Measurements from ENCODE around the gene ATP5F1D. TPM values are rescaled to one million over a fixed set of nuclear protein-coding genes. Genes with fewer than 3 reads are reported as not detected.
A peak's percentile ranks its signal among the peaks of the same experiment; 100 is the strongest.

The ATP5F1D gene
- total and polyA plus RNA-seq, 2 of the 13 experiments (the other 11 are each of a cell fraction or from before 2014, with no cell fraction given) = 39.4 to 78.7 TPM

DNA sequence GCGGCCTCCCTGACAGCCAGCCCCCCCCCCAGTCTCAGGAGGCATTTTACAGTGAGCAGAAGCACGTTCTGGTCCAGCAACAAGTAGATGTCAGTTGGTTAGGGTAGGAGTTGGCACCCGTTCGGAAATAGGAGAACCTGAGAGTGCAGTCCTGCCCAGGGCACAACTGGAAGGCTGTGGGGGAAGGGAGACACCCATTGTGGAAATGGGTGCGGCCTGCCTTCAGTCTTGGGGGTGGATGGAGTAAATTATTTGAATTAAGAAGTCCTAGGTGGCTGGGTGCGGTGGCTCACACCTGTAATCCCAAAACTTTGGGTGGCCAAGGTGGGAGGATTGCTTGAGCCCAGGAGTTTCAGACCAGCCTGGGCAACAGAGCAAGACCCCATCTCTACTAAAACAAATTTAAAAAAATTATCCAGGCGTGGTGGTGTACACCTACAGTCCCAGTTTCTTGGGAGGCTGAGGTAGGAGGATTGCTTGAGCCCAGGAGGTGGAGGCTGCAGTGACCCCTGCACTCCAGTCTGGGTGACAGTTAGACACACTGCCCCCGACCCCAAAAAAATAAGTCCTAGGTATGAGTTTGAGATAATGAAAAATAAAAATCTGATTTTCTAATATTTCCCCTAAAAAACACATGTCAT, 28.8 kb downstream of the ATP5F1D start (continued):
- TF ChIP-seq ZNF225 (CRISPR knock-in tag; IDR thresholded peaks at IDR 0.05) (no peak), KDM2A (CRISPR knock-in tag; IDR thresholded peaks at IDR 0.05; ENCODE audit: borderline replicate concordance, low read depth) (no peak), GABPB1 (CRISPR knock-in tag; IDR thresholded peaks at IDR 0.05) (no peak; the same call in 1 of the 2 replicates)
- TF ChIP-seq, protein P1, sequence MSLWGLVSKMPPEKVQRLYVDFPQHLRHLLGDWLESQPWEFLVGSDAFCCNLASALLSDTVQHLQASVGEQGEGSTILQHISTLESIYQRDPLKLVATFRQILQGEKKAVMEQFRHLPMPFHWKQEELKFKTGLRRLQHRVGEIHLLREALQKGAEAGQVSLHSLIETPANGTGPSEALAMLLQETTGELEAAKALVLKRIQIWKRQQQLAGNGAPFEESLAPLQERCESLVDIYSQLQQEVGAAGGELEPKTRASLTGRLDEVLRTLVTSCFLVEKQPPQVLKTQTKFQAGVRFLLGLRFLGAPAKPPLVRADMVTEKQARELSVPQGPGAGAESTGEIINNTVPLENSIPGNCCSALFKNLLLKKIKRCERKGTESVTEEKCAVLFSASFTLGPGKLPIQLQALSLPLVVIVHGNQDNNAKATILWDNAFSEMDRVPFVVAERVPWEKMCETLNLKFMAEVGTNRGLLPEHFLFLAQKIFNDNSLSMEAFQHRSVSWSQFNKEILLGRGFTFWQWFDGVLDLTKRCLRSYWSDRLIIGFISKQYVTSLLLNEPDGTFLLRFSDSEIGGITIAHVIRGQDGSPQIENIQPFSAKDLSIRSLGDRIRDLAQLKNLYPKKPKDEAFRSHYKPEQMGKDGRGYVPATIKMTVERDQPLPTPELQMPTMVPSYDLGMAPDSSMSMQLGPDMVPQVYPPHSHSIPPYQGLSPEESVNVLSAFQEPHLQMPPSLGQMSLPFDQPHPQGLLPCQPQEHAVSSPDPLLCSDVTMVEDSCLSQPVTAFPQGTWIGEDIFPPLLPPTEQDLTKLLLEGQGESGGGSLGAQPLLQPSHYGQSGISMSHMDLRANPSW (CRISPR knock-in tag; IDR thresholded peaks at IDR 0.05; ENCODE audit: borderline replicate concordance) = no peak
- TF ChIP-seq, protein P2, sequence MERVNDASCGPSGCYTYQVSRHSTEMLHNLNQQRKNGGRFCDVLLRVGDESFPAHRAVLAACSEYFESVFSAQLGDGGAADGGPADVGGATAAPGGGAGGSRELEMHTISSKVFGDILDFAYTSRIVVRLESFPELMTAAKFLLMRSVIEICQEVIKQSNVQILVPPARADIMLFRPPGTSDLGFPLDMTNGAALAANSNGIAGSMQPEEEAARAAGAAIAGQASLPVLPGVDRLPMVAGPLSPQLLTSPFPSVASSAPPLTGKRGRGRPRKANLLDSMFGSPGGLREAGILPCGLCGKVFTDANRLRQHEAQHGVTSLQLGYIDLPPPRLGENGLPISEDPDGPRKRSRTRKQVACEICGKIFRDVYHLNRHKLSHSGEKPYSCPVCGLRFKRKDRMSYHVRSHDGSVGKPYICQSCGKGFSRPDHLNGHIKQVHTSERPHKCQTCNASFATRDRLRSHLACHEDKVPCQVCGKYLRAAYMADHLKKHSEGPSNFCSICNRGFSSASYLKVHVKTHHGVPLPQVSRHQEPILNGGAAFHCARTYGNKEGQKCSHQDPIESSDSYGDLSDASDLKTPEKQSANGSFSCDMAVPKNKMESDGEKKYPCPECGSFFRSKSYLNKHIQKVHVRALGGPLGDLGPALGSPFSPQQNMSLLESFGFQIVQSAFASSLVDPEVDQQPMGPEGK (CRISPR knock-in tag; IDR thresholded peaks at IDR 0.05) = peak; percentile 12; the same call in 1 of the 2 replicates
- TF ChIP-seq, protein P3, sequence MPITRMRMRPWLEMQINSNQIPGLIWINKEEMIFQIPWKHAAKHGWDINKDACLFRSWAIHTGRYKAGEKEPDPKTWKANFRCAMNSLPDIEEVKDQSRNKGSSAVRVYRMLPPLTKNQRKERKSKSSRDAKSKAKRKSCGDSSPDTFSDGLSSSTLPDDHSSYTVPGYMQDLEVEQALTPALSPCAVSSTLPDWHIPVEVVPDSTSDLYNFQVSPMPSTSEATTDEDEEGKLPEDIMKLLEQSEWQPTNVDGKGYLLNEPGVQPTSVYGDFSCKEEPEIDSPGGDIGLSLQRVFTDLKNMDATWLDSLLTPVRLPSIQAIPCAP (CRISPR knock-in tag; IDR thresholded peaks at IDR 0.05; ENCODE audit: low read depth) = no peak

Measured in HepG2 (cell line).